Measurements from ENCODE around the gene DNAJA3. TPM values are rescaled to one million over a fixed set of nuclear protein-coding genes. Genes with fewer than 3 reads are reported as not detected.
"Not testable (repeated sequence)": the region's sequence is repeated elsewhere in the genome, so short reads cannot be mapped to it uniquely, and the experiment has no call there.

DNAJA3 gene
- total and polyA plus RNA-seq, 8 donors, result 29.0 to 53.5 (median 35.6) TPM

DNA sequence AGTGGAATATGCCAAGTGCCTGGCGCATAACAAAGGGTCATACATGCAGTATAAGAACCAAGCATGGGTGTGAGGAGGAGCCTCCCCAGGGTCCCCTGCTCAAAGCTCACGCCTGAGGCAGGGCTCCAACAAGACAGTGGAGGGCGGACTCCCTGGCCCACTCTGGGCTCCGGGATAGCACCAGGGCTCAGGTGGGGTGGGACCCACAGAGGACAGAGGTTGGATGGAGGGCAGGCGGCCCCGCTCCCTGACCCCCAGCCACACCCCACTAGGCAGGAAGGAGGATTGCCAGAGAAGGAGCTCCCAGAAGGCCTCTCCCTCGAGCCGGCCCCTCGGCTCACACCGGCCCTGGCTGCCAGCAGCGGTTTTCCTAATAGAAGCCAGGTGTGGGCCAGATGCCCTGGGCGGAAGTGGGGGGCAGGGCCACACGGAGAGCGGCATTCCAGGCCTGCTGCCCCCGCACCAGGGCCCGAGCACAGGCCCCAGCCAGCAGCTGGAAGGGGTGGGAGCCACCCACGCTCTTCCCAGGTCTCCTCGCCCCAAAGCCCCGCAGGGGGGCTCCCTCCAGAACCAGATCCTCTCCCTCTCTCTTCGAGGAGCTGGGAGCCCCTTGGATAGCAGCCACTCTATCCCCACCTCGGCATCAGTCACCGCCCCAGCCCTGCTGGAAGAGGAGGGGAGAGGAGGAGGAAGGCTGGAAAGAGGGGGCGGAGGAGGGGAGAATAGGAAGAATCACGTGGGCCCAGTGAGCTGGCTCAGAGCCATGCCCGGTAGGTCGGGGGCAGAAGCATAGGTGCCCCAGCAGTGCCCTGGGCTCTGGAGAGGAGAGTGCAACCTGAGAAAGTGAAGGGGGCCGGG, 33.1 kb upstream of the DNAJA3 start:
- peaks cover 0 to 99% of the 10 kb centered on the region in 2 donors for H3K36me3 ChIP-seq
- intact Hi-C loops (cut with DNase I), result no loop called here

DNA sequence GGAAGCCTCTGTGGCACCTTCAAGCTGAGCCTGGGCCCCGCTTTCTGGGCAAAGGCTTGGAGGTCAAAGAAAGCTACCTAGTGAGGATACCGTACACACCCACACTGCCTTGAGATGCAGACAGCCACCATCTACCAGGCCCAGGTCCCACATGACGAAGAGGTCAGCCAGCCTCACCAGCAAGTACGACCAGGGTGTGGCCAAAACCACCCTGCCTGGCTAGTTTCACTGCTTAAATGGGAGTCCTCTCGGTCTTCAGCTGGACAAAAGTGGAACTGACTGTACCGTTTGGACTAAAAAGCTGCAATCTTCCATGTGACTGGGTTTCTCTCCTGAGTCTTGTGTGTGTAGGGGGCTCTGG, 32.4 kb upstream of the DNAJA3 start:
- peak; percentile 76 for ATAC-seq
- peaks cover 6% of the 10 kb centered on the region in 2 donors for H3K4me1 ChIP-seq

More for the DNA sequence above, 33.1 kb upstream of the DNAJA3 start:
- ATAC-seq, result peak; percentile 47
- DNase-seq, result peak in 1 of 4 donors; percentile 65
- H3K27me3 ChIP-seq, result no peaks in the 10 kb centered on the region
- peak overlapping the region in 1 of 2 donors; percentile 23 for H3K27ac ChIP-seq
- H3K4me1 ChIP-seq, result peaks cover 6 to 9% of the 10 kb centered on the region in 2 donors
- H3K4me3 ChIP-seq, result no peak overlapping the region
- no peaks in the 10 kb centered on the region for H3K9me3 ChIP-seq
- TF ChIP-seq, protein P1, sequence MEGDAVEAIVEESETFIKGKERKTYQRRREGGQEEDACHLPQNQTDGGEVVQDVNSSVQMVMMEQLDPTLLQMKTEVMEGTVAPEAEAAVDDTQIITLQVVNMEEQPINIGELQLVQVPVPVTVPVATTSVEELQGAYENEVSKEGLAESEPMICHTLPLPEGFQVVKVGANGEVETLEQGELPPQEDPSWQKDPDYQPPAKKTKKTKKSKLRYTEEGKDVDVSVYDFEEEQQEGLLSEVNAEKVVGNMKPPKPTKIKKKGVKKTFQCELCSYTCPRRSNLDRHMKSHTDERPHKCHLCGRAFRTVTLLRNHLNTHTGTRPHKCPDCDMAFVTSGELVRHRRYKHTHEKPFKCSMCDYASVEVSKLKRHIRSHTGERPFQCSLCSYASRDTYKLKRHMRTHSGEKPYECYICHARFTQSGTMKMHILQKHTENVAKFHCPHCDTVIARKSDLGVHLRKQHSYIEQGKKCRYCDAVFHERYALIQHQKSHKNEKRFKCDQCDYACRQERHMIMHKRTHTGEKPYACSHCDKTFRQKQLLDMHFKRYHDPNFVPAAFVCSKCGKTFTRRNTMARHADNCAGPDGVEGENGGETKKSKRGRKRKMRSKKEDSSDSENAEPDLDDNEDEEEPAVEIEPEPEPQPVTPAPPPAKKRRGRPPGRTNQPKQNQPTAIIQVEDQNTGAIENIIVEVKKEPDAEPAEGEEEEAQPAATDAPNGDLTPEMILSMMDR (IDR thresholded peaks at IDR 0.05), result no peak

DNA sequence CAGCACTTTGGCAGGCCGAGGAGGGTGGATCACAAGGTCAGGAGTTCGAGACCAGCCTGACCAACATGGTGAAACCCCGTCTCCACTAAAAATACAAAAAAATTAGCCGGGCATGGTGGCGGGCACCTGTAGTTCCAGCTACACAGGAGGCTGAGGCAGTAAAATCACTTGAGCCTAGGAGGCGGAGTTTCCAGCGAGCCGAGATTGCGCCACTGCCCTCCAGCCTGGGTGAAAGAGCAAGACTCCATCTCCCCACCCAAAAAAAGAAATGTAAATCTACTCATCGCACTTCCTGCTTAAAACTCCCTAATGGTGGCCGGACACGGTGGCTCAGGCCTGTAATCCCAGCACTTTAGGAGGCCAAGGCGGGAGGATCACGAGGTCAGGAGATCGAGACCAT, 31.8 kb upstream of the DNAJA3 start:
- H3K27ac ChIP-seq; intact Hi-C loops (cut with DNase I); H3K4me1 ChIP-seq; H3K27me3 ChIP-seq; H3K9me3 ChIP-seq; H3K4me3 ChIP-seq; DNase-seq; ATAC-seq: not testable (repeated sequence)
- H3K36me3 ChIP-seq, result peaks cover 0 to 99% of the 10 kb centered on the region in 2 donors

More for the DNA sequence above, 32.4 kb upstream of the DNAJA3 start:
- no peaks in the 10 kb centered on the region for H3K9me3 ChIP-seq
- no peaks in the 10 kb centered on the region for H3K27me3 ChIP-seq
- DNase-seq, result no peak
- intact Hi-C loops (cut with DNase I), result no loop called here
- TF ChIP-seq, protein P1 (IDR thresholded peaks at IDR 0.05), result no peak
- H3K27ac ChIP-seq, result peak overlapping the region in 1 of 2 donors; percentile 23
- H3K4me3 ChIP-seq, result no peak overlapping the region
- H3K36me3 ChIP-seq, result peaks cover 0 to 99% of the 10 kb centered on the region in 2 donors

DNA sequence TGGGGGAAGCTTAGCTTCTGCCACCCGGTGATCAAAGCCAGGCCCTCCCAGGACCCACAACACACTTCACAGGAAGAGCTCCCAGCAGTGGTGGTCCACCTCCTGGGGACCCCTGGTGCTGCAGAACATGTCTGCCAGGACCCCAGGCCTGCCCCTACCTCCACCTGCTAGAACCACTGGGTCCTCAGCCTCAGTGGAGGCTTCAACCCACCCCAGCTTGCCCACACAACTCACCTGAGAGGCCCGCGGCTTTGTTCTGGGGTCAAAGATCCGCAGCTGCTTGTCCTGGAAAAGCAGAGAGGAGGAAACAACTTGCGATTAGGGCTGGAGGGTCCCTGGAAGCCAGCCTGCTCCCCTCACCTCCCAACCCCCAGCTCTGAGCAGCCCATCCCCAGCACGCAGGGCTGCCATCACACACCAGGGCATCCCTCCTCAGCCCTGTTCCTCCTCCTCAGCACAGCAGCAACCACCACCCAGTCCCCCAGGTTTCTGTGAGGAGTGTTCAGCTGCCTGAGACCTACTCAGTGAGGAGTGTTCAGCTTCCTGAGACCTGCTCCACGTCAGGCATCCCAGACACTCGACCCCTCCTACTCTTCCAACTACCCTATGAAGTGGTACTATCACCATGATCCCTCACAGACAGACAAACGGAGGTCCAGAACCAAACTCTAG, 30.5 kb upstream of the DNAJA3 start:
- intact Hi-C loops (cut with DNase I), result no loop called here
- H3K27ac ChIP-seq, result no peak overlapping the region
- no peaks in the 10 kb centered on the region for H3K9me3 ChIP-seq
- H3K4me3 ChIP-seq, result no peak overlapping the region
- TF ChIP-seq, protein P1 (IDR thresholded peaks at IDR 0.05), result no peak
- peaks cover 6 to 12% of the 10 kb centered on the region in 2 donors for H3K4me1 ChIP-seq
- DNase-seq (no peak), ATAC-seq (no peak)
- peaks cover 0 to 98% of the 10 kb centered on the region in 2 donors for H3K36me3 ChIP-seq
- no peaks in the 10 kb centered on the region for H3K27me3 ChIP-seq

DNA sequence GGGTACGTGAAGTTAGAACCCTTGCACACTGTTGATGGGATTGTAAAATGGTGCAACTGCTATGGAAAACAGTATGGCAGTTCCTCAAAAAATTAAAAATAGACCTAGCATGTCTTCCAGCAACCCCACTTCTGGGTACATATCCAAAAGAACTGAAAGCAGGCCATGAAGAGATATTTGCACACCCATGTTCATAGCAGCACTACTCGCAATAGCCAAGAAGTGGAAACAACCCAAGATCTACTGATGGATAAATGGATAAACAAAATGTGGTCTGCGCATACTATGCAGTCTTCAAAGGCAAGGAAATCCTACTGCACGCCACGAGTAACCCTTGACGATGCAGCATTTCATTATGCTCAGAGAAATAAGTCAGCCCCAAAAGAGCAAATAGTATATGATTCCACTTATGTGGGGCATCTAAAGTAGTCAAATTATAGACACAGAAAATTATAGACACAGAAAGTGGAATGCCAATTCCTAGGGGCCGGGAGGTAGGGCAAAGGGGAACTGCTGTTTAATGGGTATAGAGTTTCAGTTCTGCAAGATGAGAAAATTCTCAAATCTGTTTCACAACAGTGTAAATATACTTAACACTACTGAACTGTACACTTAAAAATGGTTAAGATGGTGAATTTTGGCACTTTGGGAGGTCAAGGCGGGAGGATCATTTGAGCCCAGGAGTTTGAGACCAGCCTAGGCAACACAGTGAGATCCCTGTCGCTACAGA, 26.5 kb upstream of the DNAJA3 start:
- Histone ChIP-seq H3K27me3 (no peaks in the 10 kb centered on the region), H3K4me3 (no peak overlapping the region), H3K36me3 (peaks cover 0 to 99% of the 10 kb centered on the region in 2 donors), H3K4me1 (peaks cover 0 to 20% of the 10 kb centered on the region in 2 donors), H3K9me3 (no peaks in the 10 kb centered on the region), H3K27ac (no peak overlapping the region)
- ATAC-seq (no peak), DNase-seq (no peak)
- TF ChIP-seq, protein P1 (IDR thresholded peaks at IDR 0.05), result no peak
- intact Hi-C loops (cut with DNase I), result no loop called here
